ENCODE results near the gene FITM1. TPM values are rescaled to one million over a fixed set of nuclear protein-coding genes. Genes with fewer than 3 reads are reported as not detected.

Gene FITM1
- total and polyA plus RNA-seq, 8 donors = 0.68 to 1.5 (median 0.99) TPM

DNA sequence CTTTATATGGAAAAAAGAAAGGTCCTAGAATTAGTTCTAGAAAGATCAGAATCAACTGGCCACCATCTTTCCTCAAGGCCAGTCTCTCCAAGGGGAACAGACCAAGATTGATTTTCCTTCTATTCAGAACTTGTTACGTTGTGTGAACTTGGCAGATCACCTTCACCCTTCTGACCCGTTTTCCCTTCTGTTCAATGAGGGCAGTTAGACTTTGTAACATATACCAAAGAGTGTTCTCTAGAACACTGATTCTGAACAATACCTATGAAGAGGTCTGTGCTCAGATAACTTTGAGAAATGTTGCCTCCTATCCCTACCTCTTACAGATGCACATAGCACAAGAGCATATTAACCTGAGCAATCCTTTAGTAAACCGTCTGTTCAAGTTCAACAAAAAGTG lies 47.0 kb upstream of the FITM1 start:
- Histone ChIP-seq H3K27ac (no peak overlapping the region), H3K36me3 (no peaks in the 10 kb centered on the region), H3K27me3 (peaks cover 0 to 33% of the 10 kb centered on the region in 2 donors), H3K4me1 (peaks cover 6 to 15% of the 10 kb centered on the region in 2 donors), H3K4me3 (no peak overlapping the region), H3K9me3 (no peaks in the 10 kb centered on the region)
- no peak for ATAC-seq
- TF ChIP-seq, protein P1, sequence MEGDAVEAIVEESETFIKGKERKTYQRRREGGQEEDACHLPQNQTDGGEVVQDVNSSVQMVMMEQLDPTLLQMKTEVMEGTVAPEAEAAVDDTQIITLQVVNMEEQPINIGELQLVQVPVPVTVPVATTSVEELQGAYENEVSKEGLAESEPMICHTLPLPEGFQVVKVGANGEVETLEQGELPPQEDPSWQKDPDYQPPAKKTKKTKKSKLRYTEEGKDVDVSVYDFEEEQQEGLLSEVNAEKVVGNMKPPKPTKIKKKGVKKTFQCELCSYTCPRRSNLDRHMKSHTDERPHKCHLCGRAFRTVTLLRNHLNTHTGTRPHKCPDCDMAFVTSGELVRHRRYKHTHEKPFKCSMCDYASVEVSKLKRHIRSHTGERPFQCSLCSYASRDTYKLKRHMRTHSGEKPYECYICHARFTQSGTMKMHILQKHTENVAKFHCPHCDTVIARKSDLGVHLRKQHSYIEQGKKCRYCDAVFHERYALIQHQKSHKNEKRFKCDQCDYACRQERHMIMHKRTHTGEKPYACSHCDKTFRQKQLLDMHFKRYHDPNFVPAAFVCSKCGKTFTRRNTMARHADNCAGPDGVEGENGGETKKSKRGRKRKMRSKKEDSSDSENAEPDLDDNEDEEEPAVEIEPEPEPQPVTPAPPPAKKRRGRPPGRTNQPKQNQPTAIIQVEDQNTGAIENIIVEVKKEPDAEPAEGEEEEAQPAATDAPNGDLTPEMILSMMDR (IDR thresholded peaks at IDR 0.05) = no peak
- intact Hi-C loops (cut with DNase I) = no loop called here
- no peak for DNase-seq

DNA sequence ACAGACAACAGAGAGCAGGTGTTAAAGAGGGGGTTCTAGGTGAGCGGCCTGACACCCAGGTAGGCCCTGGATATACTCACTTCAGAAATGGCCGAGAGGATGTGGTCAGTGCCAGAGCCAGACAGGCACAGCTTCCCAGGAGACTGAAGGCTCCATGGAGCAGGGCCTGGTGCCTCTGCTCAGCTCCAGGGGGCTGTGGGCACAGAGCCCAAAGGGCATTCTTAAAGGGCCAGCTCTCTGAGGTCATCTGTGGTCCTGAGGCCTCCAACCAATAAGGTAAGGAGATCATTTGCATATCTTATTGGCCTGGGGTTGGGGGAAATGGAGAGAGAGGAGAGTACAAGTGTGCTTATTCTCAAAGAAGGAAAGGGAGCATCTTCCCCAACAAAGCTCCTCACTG lies 46.0 kb upstream of the FITM1 start:
- H3K27ac ChIP-seq = no peak overlapping the region
- H3K36me3 ChIP-seq = no peaks in the 10 kb centered on the region
- ATAC-seq = no peak
- peaks cover 6 to 15% of the 10 kb centered on the region in 2 donors for H3K4me1 ChIP-seq
- H3K9me3 ChIP-seq = no peaks in the 10 kb centered on the region
- TF ChIP-seq, protein P1 (IDR thresholded peaks at IDR 0.05) = no peak
- DNase-seq = peak in 1 of 4 donors; percentile 20
- H3K27me3 ChIP-seq = peaks cover 0 to 33% of the 10 kb centered on the region in 2 donors
- intact Hi-C loops (cut with DNase I) = no loop called here
- H3K4me3 ChIP-seq = no peak overlapping the region

DNA sequence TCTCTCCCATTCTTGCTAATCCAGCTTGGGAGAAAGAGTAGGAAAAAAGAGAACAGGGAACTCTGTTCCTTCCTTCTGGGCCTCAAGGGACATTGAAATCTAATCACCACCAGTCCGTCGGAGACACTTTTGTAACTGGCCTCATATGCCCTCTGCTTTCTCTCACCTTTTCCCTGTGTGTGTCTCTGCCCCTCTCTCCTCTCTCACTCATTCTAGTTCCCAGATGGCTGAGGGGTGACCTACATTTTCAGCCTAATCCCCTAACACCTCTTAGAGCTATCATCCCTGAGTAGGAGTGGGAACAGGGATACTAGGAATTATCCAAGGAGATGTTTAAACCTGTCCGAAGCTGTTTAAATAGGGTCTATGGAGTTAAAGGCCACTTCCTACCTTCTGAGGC lies 45.2 kb upstream of the FITM1 start:
- H3K27me3 ChIP-seq = peaks cover 0 to 28% of the 10 kb centered on the region in 2 donors
- H3K4me1 ChIP-seq = peaks cover 6 to 15% of the 10 kb centered on the region in 2 donors
- DNase-seq (no peak), ATAC-seq (no peak)
- intact Hi-C loops (cut with DNase I) = no loop called here
- H3K9me3 ChIP-seq = no peaks in the 10 kb centered on the region
- H3K36me3 ChIP-seq = no peaks in the 10 kb centered on the region
- no peak overlapping the region for H3K27ac ChIP-seq
- no peak overlapping the region for H3K4me3 ChIP-seq
- TF ChIP-seq, protein P1 (IDR thresholded peaks at IDR 0.05) = no peak

DNA sequence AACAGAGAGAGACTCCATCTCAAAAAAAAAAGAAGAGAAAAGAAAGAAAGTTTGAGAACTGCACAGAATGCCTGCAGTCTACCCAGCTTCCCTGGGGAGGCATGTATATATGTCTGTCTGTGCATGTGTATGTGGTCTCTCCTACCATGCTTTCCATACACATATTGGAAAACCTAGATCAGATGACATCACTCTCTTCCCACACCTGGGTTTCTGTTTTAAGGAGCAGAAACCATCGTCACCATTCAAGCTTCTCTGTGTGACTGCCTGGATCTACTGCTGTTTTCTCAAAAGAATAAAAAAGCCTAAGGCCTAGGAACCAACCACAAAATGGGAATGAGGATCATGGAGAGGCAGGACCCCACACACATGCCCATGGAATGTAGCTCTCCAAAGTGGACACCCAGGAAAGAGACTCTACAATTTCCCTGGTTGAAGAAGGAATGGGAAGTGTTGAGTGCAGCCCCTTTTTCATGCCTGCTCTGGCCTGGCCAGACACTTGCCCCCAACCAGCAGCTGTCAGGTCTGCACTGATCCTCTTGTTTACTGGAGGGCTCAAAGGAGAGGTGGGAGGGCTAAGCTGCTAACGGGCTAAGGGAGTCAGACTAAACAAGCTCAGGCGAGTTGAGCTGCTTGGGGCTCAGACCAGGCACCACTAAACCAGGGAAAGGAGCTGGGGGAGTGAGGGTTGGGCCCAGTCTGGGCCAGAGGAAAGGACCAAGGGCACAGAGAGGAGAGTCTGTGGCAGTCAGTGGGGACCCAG lies 44.1 kb upstream of the FITM1 start:
- Histone ChIP-seq H3K4me3 (no peak overlapping the region), H3K36me3 (no peaks in the 10 kb centered on the region), H3K27ac (no peak overlapping the region), H3K27me3 (peaks cover 0 to 16% of the 10 kb centered on the region in 2 donors), H3K9me3 (no peaks in the 10 kb centered on the region), H3K4me1 (peaks cover 6 to 12% of the 10 kb centered on the region in 2 donors)
- TF ChIP-seq, protein P1 (IDR thresholded peaks at IDR 0.05) = no peak
- intact Hi-C loops (cut with DNase I) = no loop called here
- ATAC-seq = no peak
- DNase-seq = no peak

DNA sequence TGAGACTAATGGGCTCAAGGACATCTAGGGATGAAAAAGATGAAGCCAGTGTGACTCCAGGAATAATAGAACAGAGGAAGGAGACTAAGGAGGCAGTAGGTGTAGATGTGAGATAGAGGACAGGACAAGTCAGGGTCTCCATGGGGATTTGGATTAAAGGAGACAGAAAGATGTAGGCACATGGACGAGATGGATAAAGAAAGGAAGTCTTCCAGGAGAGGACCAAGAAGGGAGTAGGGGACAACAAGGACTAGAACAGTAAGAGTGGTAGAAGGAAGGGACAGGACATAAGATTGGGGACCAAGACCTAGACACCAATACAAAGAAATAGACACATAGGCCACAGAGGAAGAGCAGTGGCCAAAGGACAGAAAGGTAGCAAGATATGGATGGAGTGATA lies 43.5 kb upstream of the FITM1 start:
- TF ChIP-seq, protein P1 (IDR thresholded peaks at IDR 0.05) = no peak
- ATAC-seq (no peak), DNase-seq (no peak)
- intact Hi-C loops (cut with DNase I) = no loop called here
- Histone ChIP-seq H3K27me3 (peaks cover 0 to 10% of the 10 kb centered on the region in 2 donors), H3K4me1 (peaks cover 0 to 6% of the 10 kb centered on the region in 2 donors), H3K9me3 (no peaks in the 10 kb centered on the region), H3K4me3 (no peak overlapping the region), H3K36me3 (no peaks in the 10 kb centered on the region), H3K27ac (no peak overlapping the region)
